GM18499 (cell line): ENCODE measurements around the gene TMEM209.
"Not testable (repeated sequence)": the region's sequence is repeated elsewhere in the genome, so short reads cannot be mapped to it uniquely, and the experiment has no call there.

Source experiments
- ATAC-seq: cut with Tn5 transposase; IDR thresholded peaks from one replicate; pipeline ENCODE4 v1.9.1; 2021; ENCODE audit warnings: moderate number of reproducible peaks; ENCODE audit not compliant: insufficient read depth, unreplicated experiment

Gene TMEM209

DNA sequence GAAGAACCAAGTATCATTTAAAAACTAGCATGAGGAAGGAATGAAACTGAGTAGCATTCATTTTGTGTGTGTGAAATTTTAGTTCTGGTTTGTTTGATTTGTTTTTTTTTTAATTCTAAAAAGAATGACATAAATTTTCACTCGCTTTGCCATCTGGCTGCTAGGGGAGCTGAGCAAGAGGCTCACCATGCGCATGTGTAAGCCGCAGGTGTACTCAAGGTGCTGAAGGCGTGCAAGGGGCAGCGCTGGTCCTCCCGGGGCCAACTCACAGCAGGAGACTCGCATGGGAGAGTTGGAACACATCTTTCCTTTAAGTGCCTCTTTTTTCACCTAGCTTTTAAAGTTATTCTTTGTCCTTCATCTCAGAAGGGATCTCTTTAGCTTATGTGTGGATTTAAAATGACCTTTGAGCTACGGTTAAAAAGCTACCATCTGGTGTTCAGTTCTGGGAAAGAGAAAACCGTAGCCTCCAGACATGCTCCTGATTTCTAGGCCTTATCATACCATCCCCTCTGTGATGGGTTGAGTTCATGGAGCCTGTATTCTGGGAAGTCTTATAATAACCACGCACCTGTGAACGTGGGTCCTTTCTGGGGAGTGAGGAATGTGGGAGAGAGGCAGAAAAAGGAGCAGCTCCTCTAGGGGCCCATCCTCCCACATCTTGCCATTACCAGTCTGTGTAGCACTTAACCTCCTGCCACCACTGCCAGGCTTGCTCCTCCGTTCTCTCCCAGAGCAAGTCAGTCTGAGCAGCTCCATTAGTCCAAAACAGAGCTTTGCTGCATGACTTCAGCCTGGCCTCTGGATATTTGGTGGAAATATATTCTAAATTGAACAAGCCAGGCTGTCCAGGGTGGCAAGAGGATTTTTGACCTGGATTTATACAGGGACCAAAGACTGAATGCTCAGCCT is 73.0 kb downstream of the TMEM209 start:
- no peak for ATAC-seq

- ATAC-seq = no peak
Observed at GRCh38 chr7:130131191-130131834, 73.9 kb downstream of the TMEM209 start.

GRCh38 chr7:130129011-130129411 is 76.2 kb downstream of the TMEM209 start:
- ATAC-seq = no peak

DNA sequence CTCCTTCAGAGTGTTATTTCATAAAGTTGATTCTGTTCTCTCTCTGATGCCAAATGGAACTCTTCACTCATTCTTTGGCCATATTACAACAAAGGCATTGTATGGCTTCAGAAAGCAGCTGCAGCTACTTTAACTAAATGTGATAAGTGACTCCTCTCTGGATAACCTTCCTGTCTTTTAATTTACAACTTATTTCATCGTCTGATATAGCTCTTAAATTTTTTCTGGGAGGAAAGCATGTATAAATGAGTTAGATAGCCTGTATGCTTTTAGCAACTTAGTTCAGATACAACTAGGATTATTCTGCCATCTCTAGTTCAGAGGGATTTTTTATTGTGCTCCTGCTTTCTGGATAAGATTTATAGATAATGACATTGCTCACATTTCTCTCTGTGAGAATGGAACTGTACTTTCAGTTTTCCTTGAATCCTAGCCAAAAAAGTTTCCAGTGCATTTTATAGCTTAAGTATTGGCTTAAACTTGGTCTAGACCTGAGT is 77.3 kb downstream of the TMEM209 start:
- no peak for ATAC-seq

- ATAC-seq = no peak
Observed at GRCh38 chr7:130127404-130127803, 77.8 kb downstream of the TMEM209 start.

DNA sequence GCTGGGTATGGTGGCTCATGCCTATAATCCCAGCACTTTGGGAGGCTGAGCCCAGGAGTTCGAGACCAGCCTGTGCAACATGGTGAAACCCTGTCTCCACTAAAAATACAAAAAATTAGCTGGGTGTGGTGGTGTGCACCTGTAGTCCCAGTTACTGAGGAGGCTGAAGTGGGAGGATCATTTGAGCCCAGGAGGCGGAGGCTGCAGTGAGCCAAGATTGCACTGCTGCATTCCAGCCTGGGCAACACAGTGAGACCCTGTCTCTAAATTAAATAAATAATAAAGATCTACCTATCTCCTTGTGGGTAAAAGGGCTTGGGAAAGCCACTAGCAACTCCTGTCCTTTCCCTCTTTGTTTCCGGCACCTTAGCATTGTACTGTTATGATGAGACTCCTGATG is 78.4 kb downstream of the TMEM209 start:
- ATAC-seq = not testable (repeated sequence)

DNA sequence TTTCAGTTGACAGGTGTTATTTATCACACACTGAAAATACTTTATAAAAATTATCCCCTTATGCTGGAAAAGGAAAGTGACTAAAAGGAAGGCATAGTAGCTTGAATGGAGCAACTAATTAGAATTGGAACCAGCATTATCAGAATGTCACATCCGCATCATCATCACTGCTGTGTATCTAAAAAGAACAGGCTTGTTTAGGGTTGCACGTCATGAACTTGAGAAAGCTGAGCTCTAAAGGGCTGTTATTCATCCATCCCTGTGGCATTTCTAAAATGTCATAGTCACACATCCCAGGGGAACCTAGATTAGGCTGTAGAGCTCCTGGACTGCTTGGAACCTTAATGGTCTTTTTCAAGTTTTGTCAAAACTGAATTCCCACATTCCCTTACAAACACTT is 80.5 kb downstream of the TMEM209 start:
- no peak for ATAC-seq

DNA sequence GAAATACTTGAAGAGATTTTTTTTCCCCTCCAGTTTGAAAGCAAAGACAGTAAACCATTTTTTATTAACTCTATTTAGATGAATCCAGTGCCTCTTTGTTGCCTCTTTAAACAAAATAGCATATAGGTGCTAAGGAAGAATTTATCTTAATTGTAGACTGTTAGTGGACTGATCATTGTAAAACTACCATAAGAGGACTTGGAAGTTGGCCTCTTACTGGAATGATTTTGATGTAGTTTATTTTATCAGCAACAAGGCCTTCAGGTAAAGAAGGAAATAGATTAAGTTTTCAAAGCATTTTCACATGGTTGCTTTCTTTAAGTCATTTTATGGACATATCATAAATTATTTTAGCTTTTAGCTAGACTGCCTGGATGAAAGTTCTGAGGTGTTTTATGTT is 81.7 kb downstream of the TMEM209 start:
- ATAC-seq = no peak

DNA sequence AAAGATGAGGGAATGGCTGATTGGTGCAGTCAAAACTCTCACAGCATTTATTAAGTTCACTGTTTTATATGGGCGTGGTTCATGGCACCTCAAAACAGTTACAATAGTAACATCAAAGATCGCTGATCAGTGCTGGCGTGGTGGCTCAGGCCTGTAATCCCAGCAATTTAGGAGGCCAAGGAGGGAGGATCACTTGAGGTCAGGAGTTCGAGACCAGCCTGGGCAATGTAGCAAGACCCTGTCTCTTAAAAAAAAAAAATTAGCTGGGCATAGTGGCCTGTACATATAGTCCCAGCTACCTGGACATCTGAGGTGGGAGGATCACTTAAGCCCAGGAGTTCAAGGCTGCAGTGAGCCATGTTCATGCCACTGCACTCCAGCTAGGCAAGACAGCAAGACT is 86.4 kb downstream of the TMEM209 start:
- no peak for ATAC-seq

DNA sequence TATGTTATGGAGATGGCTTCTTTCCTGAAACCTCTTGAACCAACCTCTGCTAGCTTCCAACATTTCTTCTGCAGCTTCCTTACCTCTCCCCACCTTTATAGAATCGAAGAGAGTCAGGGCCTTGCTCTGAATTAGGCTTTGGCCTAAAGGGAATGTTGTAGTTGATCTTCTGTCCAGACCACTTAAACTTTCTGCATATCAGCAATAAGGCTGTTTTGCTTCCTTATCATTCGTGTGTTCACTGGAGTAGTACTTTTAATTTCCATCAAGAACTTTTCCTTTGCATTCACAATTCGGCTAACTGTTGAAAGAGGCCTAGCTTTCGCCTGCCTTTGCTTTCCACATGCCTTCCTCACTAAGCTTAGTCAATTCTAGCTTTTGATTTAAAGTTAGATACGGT is 86.9 kb downstream of the TMEM209 start:
- ATAC-seq = no peak

DNA sequence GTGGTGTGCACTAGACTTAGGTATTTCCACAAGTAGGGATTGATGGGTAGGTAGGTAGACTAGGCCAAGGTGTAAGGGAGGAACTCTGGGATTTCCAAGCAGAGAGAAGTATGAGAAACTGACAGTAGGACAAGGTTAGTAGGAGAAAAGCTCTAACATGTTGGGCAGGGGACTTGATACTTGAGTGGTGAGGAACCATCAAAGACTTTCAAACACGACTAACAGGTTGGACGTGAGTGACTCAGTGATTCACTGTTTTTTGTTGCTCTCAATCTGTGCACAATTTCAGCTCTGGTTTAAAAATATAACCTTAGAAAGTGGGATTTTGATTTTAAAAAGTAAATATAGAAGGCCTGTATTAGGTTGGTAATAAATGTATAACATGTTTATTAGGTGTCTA is 90.4 kb downstream of the TMEM209 start:
- no peak for ATAC-seq
